GM19463 (cell line): ENCODE results near the gene TSPYL6.

Experiments used
- ATAC-seq: cut with Tn5 transposase; IDR thresholded peaks from one replicate; pipeline ENCODE4 v1.9.1; 2021; ENCODE audit warnings: mild to moderate bottlenecking, moderate library complexity; ENCODE audit not compliant: unreplicated experiment

Gene TSPYL6

DNA sequence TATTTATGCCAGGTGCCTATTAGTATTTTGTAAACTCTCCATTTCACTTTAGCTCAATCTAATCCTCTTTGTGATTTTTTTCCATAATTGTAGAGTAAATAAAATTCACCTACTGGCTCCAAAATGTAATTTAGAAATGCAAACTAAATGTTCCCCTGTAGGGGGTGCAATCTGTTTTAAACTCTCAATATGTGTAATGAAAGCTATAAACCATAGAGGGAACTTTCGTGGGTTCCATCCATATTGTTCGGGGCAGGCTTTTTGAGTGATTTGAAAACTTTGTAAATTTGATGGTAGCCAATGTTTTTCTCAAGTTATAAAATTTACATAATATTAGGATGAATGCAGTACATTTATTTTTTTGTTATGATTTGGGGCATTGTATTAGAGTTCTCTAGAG lies 49.4 kb downstream of the TSPYL6 start:
- no peak for ATAC-seq

DNA sequence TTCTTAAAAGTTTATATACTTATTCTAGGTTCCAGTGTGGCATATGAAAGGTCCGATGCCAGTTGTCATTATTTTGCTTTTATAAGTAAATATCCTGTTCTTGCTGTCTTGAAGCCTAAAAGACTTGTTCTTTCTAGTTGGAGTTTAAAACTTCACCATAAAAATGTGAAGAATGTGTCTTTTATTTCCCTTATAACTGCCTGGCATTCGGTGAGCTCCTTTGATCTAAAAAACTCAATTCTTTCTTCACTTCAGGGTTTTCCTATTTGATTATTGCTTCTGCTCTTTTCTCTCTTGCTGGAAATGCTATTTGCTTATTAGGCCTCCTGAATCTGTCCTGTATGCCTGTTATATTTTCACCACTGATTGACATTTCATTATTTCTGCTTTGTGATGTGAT lies 51.6 kb downstream of the TSPYL6 start:
- ATAC-seq = no peak
